SHP77 treated with DMSO at 0.1 percent for 48 hours (cell line): ENCODE data around the gene CCBE1.

Experiments
- DNase-seq: peaks from one replicate; lab custom pipeline; 2025; lab: John Stamatoyannopoulos, UW

The CCBE1 gene

GRCh38 chr18:59619816-59620215, 77.4 kb downstream of the CCBE1 start:
- no peak for DNase-seq

- no peak for DNase-seq
These were observed 79.7 kb downstream of the CCBE1 start for GRCh38 chr18:59617468-59617932.

DNA sequence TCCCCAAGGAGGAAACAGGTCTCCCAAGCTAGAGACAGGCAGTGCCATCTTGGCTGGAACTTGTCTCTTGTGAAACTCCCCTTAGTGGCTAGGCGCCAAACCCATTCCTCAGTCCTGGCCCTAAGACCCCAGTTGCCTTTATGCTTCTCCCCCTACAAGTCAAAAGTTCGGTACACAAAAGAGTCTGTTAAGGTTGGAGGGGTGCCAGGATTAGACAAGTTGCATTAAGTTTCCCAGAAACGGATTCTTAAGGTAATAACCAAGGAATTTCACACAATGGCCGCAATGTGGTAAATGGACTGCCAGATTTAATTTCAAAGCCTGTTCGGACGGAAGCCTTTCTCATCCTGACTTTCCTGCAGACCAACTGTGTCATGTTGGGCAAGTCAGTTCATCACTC, 80.7 kb downstream of the CCBE1 start:
- no peak for DNase-seq

- no peak for DNase-seq
These were observed 83.3 kb downstream of the CCBE1 start for GRCh38 chr18:59613903-59614302.

DNA sequence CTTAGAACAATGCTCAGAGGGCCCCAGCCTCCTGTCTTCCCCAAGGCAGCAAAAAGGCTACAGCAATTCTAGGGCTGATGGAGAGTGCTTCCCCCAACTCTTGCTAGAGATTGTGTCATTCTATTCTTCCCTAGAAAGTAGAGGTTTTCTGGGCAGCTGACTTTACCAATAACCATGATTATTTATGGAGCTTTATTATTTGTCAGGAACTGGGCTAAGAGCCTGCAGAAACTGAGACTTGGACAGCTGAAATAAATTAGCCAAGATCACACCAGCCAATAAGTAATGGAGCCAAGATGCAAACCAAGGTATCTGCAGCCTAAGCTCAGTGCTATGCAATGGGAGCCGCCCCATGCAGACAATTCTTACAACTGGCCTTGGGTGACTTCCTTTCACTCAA, 84.8 kb downstream of the CCBE1 start:
- DNase-seq, result no peak

DNA sequence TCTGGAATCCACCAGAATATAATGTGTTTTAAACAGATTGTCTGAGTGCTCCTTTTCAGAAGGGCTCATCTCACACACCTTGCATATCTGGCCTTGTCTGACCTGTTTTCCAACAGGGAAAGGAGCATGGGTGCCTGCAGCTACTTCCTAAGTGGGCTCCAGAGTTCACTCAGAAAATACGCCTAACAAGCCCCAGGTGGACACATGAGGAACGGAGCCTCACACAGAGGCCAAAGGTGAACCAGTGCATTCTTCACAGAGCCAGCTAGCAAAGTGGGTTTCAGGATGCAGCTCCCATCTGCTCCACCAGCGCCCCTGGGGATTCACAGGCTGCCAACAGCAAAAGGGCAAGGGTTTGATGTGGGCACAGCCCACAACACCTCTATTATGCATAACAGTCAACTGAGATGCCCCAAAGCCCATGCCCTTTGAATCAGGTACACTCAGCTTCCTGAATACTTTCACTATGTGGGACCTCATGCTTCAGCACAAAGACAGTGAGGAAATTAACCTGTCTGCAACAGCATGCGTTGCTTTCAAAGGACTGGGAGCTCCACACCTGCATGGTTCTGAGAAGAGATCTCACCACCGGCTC, 86.6 kb downstream of the CCBE1 start:
- DNase-seq, result no peak

GRCh38 chr18:59609654-59610053, 87.6 kb downstream of the CCBE1 start:
- DNase-seq, result no peak

DNA sequence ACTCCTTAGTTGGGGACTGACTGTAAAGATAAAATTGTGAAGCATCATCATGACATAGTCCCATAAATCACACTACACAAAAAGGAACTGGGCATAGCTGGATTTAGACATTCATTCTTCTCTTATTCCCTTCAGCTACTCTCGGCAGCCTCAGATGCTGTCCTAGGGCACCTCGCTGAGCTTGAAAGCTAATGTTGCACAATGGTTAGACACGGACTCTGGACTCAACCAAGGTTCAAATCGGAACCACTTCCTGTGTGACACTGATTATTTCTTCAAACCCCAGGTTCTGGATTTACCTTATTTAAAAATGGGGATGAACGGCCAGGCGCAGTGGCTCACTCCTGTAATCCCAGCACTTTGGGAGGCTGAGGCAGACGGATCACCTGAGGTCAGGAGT, 89.8 kb downstream of the CCBE1 start:
- no peak for DNase-seq

GRCh38 chr18:59607078-59607379, 90.2 kb downstream of the CCBE1 start:
- DNase-seq, result no peak

GRCh38 chr18:59606193-59607077, 90.8 kb downstream of the CCBE1 start:
- no peak for DNase-seq

DNA sequence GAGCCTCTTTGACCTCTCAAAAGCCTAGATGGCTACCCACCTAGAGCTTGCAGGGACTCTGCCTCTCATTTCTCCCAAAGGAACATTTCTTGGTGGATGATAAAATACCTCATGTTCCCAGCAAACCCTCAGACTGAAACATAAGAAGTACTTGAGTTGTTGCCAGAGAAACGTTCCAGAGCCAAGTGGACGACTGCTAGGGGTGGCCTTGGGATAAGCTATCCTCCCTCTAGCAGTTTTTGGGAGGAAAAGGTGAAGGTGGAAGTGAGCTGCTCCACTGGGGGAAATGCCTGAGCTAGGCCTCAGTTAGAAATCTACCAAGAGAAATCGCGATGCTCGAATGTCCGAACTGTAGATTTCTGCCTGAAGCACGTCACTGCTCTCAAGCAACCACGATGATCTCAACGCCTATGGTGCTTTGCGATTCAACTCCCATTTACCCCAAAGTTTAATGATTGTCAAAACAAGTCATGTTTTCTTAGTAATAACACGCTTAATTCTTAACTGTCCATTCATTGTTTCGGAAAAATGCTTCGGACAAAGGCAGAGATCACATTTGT, 91.5 kb downstream of the CCBE1 start:
- DNase-seq, result no peak

- no peak for DNase-seq
These were observed 92.3 kb downstream of the CCBE1 start for GRCh38 chr18:59604877-59605276.

DNA sequence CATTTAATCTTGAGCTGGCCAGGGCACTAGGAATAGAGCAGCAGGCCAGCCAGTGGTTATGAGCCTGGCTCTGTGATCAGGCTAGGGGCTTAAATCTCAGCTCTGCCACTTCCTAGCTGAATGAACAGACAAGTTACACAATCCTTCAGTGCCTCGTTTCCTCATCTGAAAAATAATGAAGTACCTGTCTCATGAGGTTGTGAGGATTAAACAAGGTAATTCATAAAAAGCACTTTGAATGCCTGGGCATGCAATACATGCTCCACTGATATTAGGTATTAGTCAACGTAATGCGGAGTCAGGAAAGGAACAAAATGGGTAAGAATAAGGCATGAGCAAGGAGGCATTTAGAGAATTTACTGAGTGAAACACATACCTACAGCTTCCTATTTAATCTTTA, 100.2 kb downstream of the CCBE1 start:
- DNase-seq, result no peak

- no peak for DNase-seq
These were observed 103.9 kb downstream of the CCBE1 start for GRCh38 chr18:59593291-59593717.

DNA sequence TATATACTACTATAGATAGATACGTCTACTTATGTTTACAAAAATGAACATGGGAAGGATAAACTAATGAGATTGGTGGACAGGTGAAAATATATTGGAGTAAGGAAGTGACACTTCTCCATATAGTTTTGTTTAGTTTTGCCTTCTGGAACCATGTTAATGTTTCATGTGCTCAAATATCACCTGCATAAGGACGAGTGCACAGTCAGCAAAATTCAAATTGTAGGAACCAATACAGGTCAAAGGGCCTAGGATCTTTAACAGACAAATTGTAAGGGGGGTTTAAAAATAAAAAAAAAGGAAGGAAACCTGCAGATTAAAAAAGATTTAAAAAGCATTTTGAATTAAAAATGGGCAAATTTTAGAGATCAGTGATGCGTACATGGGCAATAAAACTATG, 104.6 kb downstream of the CCBE1 start:
- no peak for DNase-seq

- no peak for DNase-seq
These were observed 114.8 kb downstream of the CCBE1 start for GRCh38 chr18:59582395-59582794.

DNA sequence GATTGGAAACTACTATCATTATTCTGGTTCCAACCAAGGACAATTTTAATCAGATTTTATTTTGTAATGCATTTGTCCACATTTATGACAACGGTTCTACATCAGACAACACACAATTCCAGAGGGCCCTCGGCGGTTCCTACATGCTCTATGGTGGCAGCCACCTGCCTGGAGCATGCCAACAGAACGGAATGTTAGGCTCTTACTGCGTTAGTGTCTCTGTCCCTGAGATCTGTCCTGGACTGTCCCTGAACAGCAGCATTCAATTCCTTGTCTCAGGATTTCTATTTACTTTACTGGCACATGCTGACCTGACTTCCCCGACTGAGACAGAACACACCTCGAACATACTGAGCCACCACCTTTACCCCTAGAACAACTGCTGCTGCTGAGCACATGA, 117.7 kb downstream of the CCBE1 start:
- no peak for DNase-seq

DNA sequence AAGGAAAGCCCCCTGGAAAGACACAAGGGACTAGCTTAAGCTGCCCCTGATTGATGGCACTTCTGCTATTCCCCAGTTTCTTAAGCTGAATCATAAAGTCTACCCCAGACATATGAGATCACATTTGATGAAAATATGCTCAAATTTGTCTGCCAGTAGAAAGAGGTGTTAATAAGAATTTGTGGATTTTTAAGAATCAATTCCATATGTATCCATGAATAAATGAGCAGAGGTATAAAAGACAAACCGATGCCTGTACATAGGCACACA, 119.9 kb downstream of the CCBE1 start:
- no peak for DNase-seq

DNA sequence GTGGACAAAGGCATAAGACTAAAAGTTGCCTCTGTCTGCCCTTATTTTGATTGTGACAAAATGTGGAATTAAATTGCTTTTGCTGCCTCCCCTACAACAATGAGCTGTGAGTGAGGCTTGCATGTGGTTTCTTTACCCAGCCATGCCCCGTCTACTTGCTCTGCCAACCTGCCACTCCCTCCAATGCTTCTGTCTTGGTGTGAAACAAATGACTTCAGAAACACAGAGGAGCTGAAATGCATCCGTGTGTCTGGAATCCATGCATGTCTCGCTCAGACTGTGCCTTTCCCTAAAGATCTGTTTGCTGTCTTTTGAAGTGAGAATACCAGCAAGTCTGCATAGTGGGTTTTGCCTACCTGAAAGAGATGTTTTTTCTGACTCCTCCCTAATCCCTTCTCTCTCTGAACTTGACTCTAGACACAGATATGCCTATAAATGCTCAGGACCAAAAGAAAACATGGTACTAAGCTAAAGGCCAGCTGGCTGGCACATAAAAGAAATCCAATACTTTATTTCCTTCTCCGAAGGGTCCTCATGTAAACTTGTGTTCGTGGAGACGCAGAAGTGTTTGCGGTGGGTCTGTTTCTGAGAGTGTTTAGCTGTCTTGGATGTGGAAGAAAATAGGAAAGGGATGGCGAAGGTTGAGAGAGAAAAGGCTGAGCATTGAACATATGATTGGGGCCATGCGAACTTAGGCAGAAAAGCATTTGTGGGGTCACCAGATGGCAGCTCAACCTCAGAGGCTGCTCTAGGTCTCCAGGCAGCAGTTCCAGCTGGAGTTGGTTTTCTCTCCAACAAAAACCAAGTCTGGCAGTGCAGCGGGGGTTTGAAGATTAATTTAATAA, 120.5 kb downstream of the CCBE1 start:
- DNase-seq, result no peak

DNA sequence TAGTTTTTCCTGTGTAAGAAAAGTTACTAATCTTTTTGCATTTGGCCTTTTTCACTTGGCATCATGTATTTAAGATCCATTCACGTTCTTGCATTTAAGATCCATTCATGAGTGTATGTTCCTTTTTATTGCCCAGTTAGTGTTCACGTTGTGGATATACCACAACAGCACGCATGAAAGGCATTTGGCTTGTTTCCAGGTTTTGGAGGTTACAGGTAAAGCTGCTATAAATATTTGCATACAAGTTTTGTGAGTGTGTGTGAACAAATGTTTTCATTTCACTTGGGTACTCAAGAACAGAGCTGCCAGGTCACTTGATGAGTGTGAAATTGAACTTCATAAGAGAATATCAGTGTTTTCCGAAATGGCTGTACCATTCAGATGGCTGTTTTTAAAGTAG, 121.2 kb downstream of the CCBE1 start:
- DNase-seq, result no peak

DNA sequence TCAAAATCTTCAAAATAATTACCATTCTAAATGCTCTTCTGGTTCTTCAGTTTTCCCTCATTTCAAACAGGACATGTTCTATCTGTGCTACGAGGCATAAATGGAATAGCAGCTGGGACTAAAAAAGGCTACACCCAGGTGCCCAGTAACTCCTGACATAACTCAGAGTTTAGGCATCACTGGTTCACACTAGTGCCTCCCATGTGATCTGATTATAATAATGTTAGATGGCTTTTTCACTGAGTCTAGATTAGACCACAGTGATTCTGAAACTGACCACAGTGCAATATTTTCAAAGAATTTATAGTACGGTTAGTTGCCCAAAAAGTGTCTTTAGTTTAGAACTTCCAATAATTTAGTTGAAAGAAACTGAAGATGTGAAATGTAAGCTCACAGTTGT, 123.3 kb downstream of the CCBE1 start:
- DNase-seq, result no peak

- no peak for DNase-seq
These were observed 125.3 kb downstream of the CCBE1 start for GRCh38 chr18:59571902-59572301.

DNA sequence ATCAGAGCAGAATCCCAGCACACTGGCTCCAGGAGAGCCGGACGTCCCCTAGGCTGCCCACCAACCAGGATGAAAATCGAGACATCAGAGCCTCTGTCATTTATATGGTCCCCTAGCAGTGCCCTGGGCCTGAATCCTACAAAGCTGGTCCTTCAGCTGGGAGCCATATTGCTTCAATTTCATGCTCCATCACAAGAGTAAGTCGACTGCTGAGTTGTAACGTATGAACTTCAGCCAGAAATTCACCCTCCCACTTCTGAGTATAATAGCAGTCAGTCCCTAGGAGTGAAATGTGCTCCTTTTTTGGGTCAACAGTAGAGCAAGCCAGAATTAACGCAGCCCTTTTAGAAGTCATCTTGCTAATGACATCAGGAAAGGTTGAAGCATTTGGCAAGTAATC, 126.4 kb downstream of the CCBE1 start:
- no peak for DNase-seq
